ENCODE results near the gene RNF26.

DNA sequence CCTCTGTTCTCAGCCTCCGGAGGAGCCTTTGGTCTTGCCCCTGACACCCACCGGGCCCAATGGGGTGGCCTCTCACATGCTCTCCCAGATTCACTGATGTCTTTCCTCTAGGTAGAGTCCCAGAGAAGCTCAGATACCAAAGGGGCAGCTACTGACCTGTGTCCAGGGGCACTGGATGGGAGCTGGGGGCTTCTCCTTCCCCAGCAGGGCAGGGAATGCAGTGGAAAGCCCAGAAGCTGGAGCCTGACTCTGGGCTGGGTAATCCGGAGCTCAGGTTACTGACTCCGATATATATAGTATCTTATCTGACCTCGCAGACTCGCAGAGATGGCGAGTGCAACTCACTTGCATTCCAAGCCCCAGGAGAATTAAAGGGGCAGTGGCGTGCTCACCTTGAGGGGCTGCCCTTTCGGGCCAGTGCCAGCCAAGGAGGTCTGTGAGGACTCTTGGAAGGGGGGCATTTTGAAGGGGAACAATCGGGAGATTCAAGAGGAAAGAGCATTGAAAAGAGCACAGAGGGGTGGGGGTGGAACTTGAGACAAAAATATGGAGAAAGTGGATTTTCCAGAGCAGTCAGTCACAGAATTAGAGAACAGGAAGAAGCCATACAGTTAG, 44.6 kb downstream of the RNF26 start:
- TF ChIP-seq EZH2 (IDR thresholded peaks at IDR 0.05) (no peak), POLR2A (IDR thresholded peaks at IDR 0.05; ENCODE audit: borderline replicate concordance, extremely low read depth, insufficient read depth, insufficient read length) (no peak), CTCF (IDR thresholded peaks at IDR 0.05 in 2 of 3, conservative IDR thresholded peaks at IDR 0.05 in 1 of 3; ENCODE audit: borderline replicate concordance in 1 of 3, insufficient read depth in 1 of 3, low read depth in 2 of 3, low read length in 2 of 3) (no peak), YY1 (IDR thresholded peaks at IDR 0.05; ENCODE audit: extremely low read depth, insufficient replicate concordance, low read depth, low read length) (no peak), EZH2phosphoT487 (IDR thresholded peaks at IDR 0.05; ENCODE audit: borderline replicate concordance) (no peak), SIN3A (IDR thresholded peaks at IDR 0.05; ENCODE audit: low read depth) (no peak), JUND (IDR thresholded peaks at IDR 0.05) (no peak), POLR2AphosphoS5 (IDR thresholded peaks at IDR 0.05; ENCODE audit: low read depth, low read length) (no peak), MAX (IDR thresholded peaks at IDR 0.05) (no peak)
- TF ChIP-seq, protein P1, sequence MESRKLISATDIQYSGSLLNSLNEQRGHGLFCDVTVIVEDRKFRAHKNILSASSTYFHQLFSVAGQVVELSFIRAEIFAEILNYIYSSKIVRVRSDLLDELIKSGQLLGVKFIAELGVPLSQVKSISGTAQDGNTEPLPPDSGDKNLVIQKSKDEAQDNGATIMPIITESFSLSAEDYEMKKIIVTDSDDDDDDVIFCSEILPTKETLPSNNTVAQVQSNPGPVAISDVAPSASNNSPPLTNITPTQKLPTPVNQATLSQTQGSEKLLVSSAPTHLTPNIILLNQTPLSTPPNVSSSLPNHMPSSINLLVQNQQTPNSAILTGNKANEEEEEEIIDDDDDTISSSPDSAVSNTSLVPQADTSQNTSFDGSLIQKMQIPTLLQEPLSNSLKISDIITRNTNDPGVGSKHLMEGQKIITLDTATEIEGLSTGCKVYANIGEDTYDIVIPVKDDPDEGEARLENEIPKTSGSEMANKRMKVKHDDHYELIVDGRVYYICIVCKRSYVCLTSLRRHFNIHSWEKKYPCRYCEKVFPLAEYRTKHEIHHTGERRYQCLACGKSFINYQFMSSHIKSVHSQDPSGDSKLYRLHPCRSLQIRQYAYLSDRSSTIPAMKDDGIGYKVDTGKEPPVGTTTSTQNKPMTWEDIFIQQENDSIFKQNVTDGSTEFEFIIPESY (IDR thresholded peaks at IDR 0.05; ENCODE audit: extremely low read depth, insufficient replicate concordance, low read length), result no peak

Data from HCT116 (cell line).